GF-D8 (cell line): Measurements from ENCODE around the gene RREB1.

Experiments used
- DNase-seq: peaks from one replicate; lab custom pipeline; 2025; lab: John Stamatoyannopoulos, UW

Gene RREB1

DNA sequence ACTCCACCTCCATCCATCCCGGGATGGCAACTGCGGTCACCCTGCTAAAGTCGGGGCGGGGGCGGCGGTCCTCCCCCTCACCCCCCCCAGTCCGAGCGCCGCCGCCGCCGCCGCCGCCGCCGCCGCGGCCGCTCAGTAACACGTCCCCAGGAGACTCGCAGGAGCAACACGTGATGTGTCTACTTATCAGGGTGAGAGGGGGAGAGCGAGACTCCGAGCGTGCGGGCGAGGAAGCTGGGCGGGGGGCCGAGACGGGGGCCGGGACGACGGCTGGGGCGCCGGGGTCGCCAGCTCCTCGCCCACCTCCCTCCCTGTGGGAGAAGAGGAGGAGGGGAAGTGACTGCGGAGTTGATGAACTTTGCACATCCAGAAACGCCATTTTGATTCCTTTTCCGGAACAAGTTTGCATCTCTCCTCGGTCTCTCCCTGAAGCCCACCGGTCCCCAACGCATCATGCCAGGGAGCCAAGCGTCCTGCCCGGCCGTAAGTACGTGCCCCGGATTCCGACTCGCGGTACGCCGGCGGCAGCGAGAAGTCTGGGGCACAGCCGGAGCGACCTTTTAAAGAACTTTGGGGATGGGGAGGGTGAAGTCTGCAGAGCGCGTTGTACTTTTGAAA, at the start of gene RREB1:
TSS of gene RREB1 (plus strand) at position 384 of the 618 bp plus-strand sequence. CDS start 73,951 bp downstream, outside the sequence.
- DNase-seq: peak; percentile 36

DNA sequence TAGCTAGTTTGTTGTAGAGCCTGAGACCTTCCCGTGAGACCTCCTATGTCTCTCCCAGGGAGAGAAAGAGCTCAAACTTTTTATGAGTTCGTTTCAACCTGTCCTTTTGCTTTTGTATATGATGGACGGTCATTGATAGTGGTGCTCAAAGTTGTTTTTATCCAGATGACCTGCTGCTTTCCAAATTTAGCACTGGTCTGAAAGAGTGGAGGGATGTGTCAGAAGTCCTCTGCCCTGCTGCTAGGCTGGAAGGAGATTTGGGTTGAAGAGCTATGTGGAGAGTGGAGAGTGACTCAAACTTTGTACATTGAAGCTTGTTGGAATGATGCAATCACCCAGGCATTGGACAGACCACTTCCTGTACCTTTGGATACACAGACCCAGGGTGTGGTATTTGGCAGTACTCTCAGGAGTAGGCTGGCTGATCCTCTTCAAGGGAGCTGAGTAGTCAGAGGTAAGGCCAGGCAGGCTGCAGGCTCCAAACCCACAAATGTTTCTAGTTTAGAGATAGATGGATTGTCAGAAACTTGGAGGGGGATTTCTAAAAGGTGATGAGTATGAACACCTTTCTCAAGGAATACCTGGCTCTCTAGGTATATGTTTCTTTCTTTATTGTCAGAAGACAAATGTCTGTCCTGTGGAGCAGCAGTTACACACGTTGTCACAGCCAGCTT, 49.4 kb upstream of the RREB1 start:
- peak; percentile 35 for DNase-seq

GRCh38 chr6:7060769-7061516, 46.8 kb upstream of the RREB1 start:
- no peak for DNase-seq

- no peak for DNase-seq
Measured at GRCh38 chr6:7062451-7063162, 45.2 kb upstream of the RREB1 start.

DNA sequence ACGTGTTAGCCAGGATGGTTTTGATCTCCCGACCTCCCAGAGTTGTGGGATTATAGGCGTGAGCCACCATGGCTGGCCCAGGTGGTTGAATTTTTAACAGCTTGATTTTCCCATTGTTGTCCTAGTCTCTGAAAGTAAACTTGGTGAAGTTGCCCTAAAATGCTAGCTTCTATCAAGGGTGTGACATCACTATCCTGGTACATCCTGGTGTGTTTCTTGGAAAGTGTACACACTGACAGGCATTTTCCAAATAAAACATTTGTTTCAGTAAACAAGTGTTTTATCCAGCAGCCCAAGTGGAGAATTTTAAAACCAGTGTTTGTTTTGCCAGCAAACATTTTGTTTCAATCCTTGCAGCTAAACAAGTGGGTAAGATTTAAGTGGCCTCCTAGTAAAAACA, 40.5 kb upstream of the RREB1 start:
- DNase-seq: no peak

GRCh38 chr6:7071405-7071804, 36.4 kb upstream of the RREB1 start:
- DNase-seq: no peak

- DNase-seq: no peak
Measured at GRCh38 chr6:7073082-7073820, 34.5 kb upstream of the RREB1 start.

GRCh38 chr6:7073821-7074525, 33.8 kb upstream of the RREB1 start:
- no peak for DNase-seq

GRCh38 chr6:7074870-7075269, 32.9 kb upstream of the RREB1 start:
- no peak for DNase-seq

DNA sequence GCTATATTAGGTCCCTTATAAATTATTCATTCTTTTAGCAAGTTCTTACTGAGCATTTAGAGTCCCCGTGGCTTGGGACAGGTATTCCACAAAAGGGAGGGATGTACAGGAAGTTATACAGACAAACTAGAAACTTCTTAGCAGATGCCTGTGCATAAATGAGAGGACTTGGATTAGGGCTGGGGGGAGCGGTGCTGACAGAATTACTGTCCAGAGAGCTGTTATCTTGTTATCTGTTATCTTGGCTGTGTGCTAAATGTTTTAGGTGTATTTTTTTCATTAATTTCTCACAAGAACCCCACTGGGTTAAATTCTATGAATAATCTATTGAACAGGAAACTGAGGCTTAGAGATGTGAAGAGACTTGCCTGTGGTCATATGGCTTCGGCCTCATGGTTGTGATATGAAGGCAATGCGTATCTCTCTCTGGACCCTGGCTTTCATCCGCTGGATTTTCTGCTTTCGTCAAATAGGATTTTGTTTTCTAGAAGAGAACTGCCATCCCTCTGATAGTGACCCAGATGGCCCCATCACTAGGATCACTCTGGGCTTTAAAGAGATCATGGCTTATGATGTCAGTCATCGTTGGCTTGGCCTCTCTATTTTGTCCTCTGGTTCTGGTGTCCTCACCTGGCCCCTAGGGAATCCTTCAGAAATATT, 32.3 kb upstream of the RREB1 start:
- no peak for DNase-seq

- DNase-seq: no peak
Measured at GRCh38 chr6:7077856-7078255, 29.9 kb upstream of the RREB1 start.

DNA sequence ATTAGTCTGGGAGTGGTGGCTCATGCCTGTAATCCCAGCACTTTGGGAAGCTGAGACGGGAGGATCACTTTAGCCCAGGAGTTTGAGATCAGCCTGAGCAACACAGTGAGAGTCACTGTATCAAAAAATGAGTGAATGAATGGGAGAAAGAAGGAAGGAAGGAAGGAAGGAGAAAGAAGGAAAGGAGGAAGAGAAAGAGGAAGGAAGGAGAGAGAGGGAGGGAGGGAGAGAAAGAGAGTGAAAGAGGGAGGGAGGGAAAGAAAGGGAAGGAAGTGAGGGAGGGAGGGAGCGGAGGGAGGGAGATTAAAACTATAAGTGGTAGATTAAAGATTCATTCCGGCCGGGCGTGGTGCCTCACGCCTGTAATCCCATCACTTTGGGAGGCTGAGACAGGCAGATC, 28.9 kb upstream of the RREB1 start:
- no peak for DNase-seq

DNA sequence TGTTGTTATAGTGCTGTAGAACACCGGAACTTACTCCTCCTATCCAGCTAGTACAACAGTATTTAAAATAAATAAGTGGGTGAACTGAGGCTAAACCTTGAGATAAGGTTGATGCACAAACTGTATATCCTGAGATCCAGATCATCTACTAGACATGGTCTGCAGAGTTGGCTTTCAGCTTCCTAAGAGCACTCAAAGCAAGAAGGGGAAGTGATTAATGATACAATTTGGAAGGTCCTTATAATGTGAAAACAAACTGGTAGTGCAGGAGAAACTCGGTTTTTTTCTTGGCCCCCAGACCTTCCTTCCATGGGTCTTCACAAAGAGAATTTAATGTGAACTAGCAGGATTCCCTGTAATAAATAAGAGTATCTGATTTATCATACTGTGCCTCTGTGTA, 27.4 kb upstream of the RREB1 start:
- no peak for DNase-seq

GRCh38 chr6:7085911-7086310, 21.9 kb upstream of the RREB1 start:
- no peak for DNase-seq

GRCh38 chr6:7086488-7086887, 21.3 kb upstream of the RREB1 start:
- peak; percentile 59 for DNase-seq

GRCh38 chr6:7087066-7087465, 20.7 kb upstream of the RREB1 start:
- DNase-seq: peak; percentile 28

DNA sequence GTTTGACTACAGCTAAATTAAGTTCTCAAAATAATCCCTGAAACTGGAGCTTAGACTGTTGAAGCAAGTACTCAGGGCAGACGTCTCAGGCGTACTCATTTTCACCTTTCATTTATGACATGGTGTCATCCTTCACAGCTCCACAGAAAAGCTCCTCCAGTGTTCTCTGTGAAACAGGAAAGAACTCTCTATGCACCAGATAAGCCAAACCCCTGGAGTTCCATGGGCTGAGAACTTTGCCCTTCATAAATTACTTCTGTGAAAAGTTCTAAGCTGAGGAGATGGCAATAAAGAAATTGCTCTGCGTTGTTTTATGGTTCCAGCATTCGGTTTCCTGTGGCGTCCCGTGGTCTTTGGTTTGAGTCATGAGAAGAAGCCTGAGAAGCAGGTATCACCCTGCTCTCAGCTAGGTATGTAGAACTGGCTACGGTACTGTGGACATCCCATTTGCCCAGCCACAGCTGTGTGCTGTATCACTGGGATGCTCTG, 20.2 kb upstream of the RREB1 start:
- DNase-seq: no peak

GRCh38 chr6:7088076-7088742, 19.6 kb upstream of the RREB1 start:
- no peak for DNase-seq

- no peak for DNase-seq
Measured at GRCh38 chr6:7098993-7099392, 8.8 kb upstream of the RREB1 start.
